IMR-90 (cell line): ENCODE results near the gene EHHADH. TPM values are rescaled to one million over a fixed set of nuclear protein-coding genes. Genes with fewer than 3 reads are reported as not detected.

ENCODE experiments used
- ATAC-seq: fragments of 200-7000 bp; cut with Tn5 transposase; 2 replicates; pipeline ENCODE4 v1.9.1; 2020; ENCODE audit warnings: low read depth, mild to moderate bottlenecking, moderate library complexity
- BruUV-seq: library from RNA; stranded (reverse); fragments of 400-500 nt; replicated peaks from 2 replicates; lab custom pipeline; 2021; lab: Mats Ljungman, UMichigan
- CTCF ChIA-PET: fragments of 300-600 bp; formaldehyde crosslinking; extraction: SDS; loops from one replicate; lab custom pipeline; 2021; ENCODE audit warnings: antibody characterized with exemption; lab: Yijun Ruan, JAX
- POLR2A ChIA-PET: fragments of 300-600 bp; sonication (Branson Sonifier 250); formaldehyde crosslinking; loops from one replicate; lab custom pipeline; 2022; ENCODE audit warnings: antibody characterized with exemption; ENCODE audit not compliant: unreplicated experiment; lab: Charles Lee
- DNase-seq: peaks from one replicate; pipeline ENCODE4 v3.0.0; 2013
- H2AFZ ChIP-seq: replicated peaks from 2 replicates; pipeline ENCODE3; 2013; ENCODE audit warnings: low read length, mild to moderate bottlenecking; ENCODE audit not compliant: poor library complexity
- H2AK5ac ChIP-seq: 2 replicates; pipeline ENCODE4 v1.6.1; 2013; ENCODE audit warnings: low read depth, low read length, inconsistent platforms
- H2AK9ac ChIP-seq: replicated peaks from 2 replicates; pipeline ENCODE3; 2013; ENCODE audit warnings: mild to moderate bottlenecking, low read depth, low read length, moderate library complexity; ENCODE audit not compliant: poor library complexity
- H2BK120ac ChIP-seq: 2 replicates; pipeline ENCODE4 v1.6.1; 2013; ENCODE audit warnings: low read depth, low read length, inconsistent platforms
- H2BK15ac ChIP-seq: 3 replicates; pipeline ENCODE4 v1.6.1; 2013; ENCODE audit warnings: low read depth, low read length, inconsistent platforms
- H2BK20ac ChIP-seq: 2 replicates; pipeline ENCODE4 v1.6.1; 2013; ENCODE audit warnings: low read depth, mild to moderate bottlenecking, inconsistent platforms, low read length, moderate library complexity
- H2BK5ac ChIP-seq: 2 replicates; pipeline ENCODE4 v1.6.1; 2013; ENCODE audit warnings: mild to moderate bottlenecking, low read depth, low read length, inconsistent platforms; ENCODE audit not compliant: poor library complexity, severe bottlenecking
- H3K14ac ChIP-seq: replicated peaks from 2 replicates; pipeline ENCODE4 v1.6.1; 2013; ENCODE audit warnings: low read depth, low read length, inconsistent platforms
- H3K18ac ChIP-seq: 2 replicates; pipeline ENCODE4 v1.6.1; 2013; ENCODE audit warnings: low read depth, low read length, control low read depth
- H3K23ac ChIP-seq: 2 replicates; pipeline ENCODE4 v1.6.1; 2013; ENCODE audit warnings: low read depth, low read length, inconsistent platforms
- H3K27ac ChIP-seq: 2 replicates; pipeline ENCODE4 v1.5.1; 2013; ENCODE audit warnings: mild to moderate bottlenecking, control low read depth, low read length; ENCODE audit not compliant: insufficient read depth
- H3K27me3 ChIP-seq: 2 replicates; pipeline ENCODE4 v1.6.1; 2013; ENCODE audit warnings: low read length; ENCODE audit not compliant: control insufficient read depth, insufficient read depth
- H3K36me3 ChIP-seq: 2 replicates; pipeline ENCODE4 v1.6.1; 2013; ENCODE audit warnings: low read length, mixed read lengths; ENCODE audit not compliant: control insufficient read depth, insufficient read depth
- H3K4ac ChIP-seq: 2 replicates; pipeline ENCODE4 v1.6.1; 2013; ENCODE audit warnings: low read depth, low read length, inconsistent platforms
- H3K4me1 ChIP-seq: 2 replicates; pipeline ENCODE4 v1.6.1; 2013; ENCODE audit warnings: low read length, mixed read lengths; ENCODE audit not compliant: control insufficient read depth, insufficient read depth
- H3K4me2 ChIP-seq: 2 replicates; pipeline ENCODE4 v1.6.1; 2013; ENCODE audit warnings: low read depth, mild to moderate bottlenecking, control low read depth, low read length, moderate library complexity
- H3K4me3 ChIP-seq: 2 replicates; pipeline ENCODE4 v1.5.1; 2013; ENCODE audit warnings: low read depth, mild to moderate bottlenecking, control low read depth, low read length, moderate library complexity; ENCODE audit not compliant: insufficient read depth
- H3K56ac ChIP-seq: 2 replicates; pipeline ENCODE4 v1.6.1; 2013; ENCODE audit warnings: low read length, inconsistent platforms; ENCODE audit not compliant: insufficient read depth; ENCODE audit errors: extremely low read depth
- H3K79me1 ChIP-seq, 2 experiments: 2 replicates each; pipeline ENCODE4 v1.6.1; 2013; ENCODE audit warnings: low read length in 2 of 2, inconsistent platforms in 1 of 2, low read depth in 1 of 2
- H3K9ac ChIP-seq: 2 replicates; pipeline ENCODE4 v1.6.1; 2013; ENCODE audit warnings: low read depth, low read length, control low read depth
- H3K9me1 ChIP-seq: 2 replicates; pipeline ENCODE4 v1.6.1; 2013; ENCODE audit warnings: low read length, inconsistent platforms; ENCODE audit not compliant: insufficient read depth
- H3K9me3 ChIP-seq: 2 replicates; pipeline ENCODE4 v1.6.1; 2013; ENCODE audit warnings: low read length; ENCODE audit not compliant: control insufficient read depth, insufficient read depth
- H4K20me1 ChIP-seq: 2 replicates; pipeline ENCODE4 v1.6.1; 2013; ENCODE audit warnings: low read length, inconsistent platforms; ENCODE audit not compliant: insufficient read depth
- H4K5ac ChIP-seq: 2 replicates; pipeline ENCODE4 v1.6.1; 2013; ENCODE audit warnings: mild to moderate bottlenecking, low read depth, low read length, control low read depth
- H4K8ac ChIP-seq, 2 experiments: 2 replicates each; pipeline ENCODE4 v1.6.1; 2013; ENCODE audit warnings: low read depth in 2 of 2, low read length in 2 of 2, control low read depth in 1 of 2, inconsistent platforms in 1 of 2
- H4K91ac ChIP-seq: 2 replicates; pipeline ENCODE4 v1.6.1; 2013; ENCODE audit warnings: low read depth, low read length, inconsistent platforms; ENCODE audit not compliant: insufficient read depth
- CEBPB ChIP-seq: IDR thresholded peaks from 2 replicates; pipeline ENCODE4 v1.6.1; 2012; ENCODE audit warnings: low read depth, low read length, improper control_type of control experiment
- MAFK ChIP-seq: IDR thresholded peaks from 2 replicates; pipeline ENCODE4 v1.6.1; 2012; ENCODE audit warnings: low read depth, low read length, improper control_type of control experiment
- WGBS, 2 experiments: methylation state at CpG; one replicate each; pipeline versions ENCODE4 v1.1.5 to v1.1.7; 2013; ENCODE audit warnings: missing lambda C conversion rate in 2 of 2; ENCODE audit not compliant: insufficient read length in 1 of 2; ENCODE audit errors: extremely low coverage in 2 of 2; 5-methylcytosine and 5-hydroxymethylcytosine counted together
- dilution Hi-C: fragments of 300-500 bp; cut with HindIII; formaldehyde crosslinking; loops from one replicate; pipeline ENCODE4 v1.14.3; 2018; ENCODE audit warnings: low sequenced_read_pairs; ENCODE audit not compliant: unreplicated experiment
- in situ Hi-C: fragments of 300-500 bp; cut with MboI; formaldehyde crosslinking; loops from 3 replicates; pipeline ENCODE4 v1.14.3; 2019; ENCODE audit warnings: low sequenced_read_pairs, inconsistent platforms, mixed read lengths
- intact Hi-C: fragments of 100-400 bp; cut with micrococcal nuclease; formaldehyde crosslinking; loops from 2 replicates; pipeline ENCODE4 v1.10.0; 2022
- polyA plus RNA-seq, 3 experiments: library from polyadenylated mRNA; depleted of rRNA; stranded (reverse); fragments of >200 nt; gene quantifications; 2 replicates each; pipeline ENCODE4 v1.2.3, GENCODE V29; 2012; ENCODE audit warnings: low replicate concordance in 1 of 3
- total RNA-seq: library from RNA; depleted of rRNA; stranded (reverse); fragments of >200 nt; gene quantifications from 2 replicates; pipeline ENCODE4 v1.2.3, GENCODE V29; 2012

The EHHADH gene
- total and polyA plus RNA-seq, 2 of the 4 experiments (the other 2 are of a cell fraction) = 2.0 to 4.7 TPM

GRCh38 chr3:185195652-185196051, 58.2 kb downstream of the EHHADH start:
- Histone ChIP-seq H3K9me3 (no peaks in the 10 kb centered on the region), H3K4me3 (no peak overlapping the region), H2AK5ac (no peak overlapping the region), H3K36me3 (0 out of 2 replicates have a peak, but pooled peaks cover 3% of the 10 kb centered on the region), H2AFZ (no peak overlapping the region), H3K4ac (no peak overlapping the region), H3K79me1 (no peaks in the 10 kb centered on the region), H3K23ac (no peak overlapping the region), H3K27ac (no peak overlapping the region), H4K5ac (no peak overlapping the region), H2BK120ac (no peak overlapping the region), H2BK20ac (no peak overlapping the region), H4K20me1 (no peaks in the 10 kb centered on the region), H3K9ac (no peak overlapping the region), H3K14ac (no peak overlapping the region), H2BK15ac (no peak overlapping the region), H4K8ac (no peak overlapping the region), H2BK5ac (no peak overlapping the region), H3K4me2 (no peak overlapping the region), H3K18ac (no peak overlapping the region), H3K9me1 (no peaks in the 10 kb centered on the region), H3K56ac (no peak overlapping the region), H3K4me1 (no peaks in the 10 kb centered on the region), H2AK9ac (no peak overlapping the region), H3K27me3 (no peaks in the 10 kb centered on the region), H4K91ac (no peak overlapping the region)
- dilution Hi-C loops (no loop called here), in situ Hi-C loops (loop anchor here (25.0 kb wide), 1 partner anchor 308 kb away; no protein-coding TSS in a partner anchor), intact Hi-C loops (no loop called here)
- DNase-seq = no peak
- CTCF ChIA-PET = interaction anchor here (0.6 to 0.9 kb wide), 2 partner anchors 10 to 320 kb away, joined by 3 to 4 read pairs; no protein-coding TSS in a partner anchor
- TF ChIP-seq CEBPB (peak; percentile 87), MAFK (no peak)
- no TSS peak for BruUV-seq
- no peak for ATAC-seq
- no CpG with 5 or more reads among the region's 4 CpGs for WGBS, 2 experiments
- POLR2A ChIA-PET = no interaction called here
